Hepatic stellate cell (primary cell): ENCODE data around the gene DUSP21.
"Not testable (repeated sequence)": the region's sequence is repeated elsewhere in the genome, so short reads cannot be mapped to it uniquely, and the experiment has no call there.

Experiments used
- DNase-seq: peaks from one replicate; pipeline ENCODE4 v3.0.0; 2011; ENCODE audit warnings: low spot score

The DUSP21 gene

DNA sequence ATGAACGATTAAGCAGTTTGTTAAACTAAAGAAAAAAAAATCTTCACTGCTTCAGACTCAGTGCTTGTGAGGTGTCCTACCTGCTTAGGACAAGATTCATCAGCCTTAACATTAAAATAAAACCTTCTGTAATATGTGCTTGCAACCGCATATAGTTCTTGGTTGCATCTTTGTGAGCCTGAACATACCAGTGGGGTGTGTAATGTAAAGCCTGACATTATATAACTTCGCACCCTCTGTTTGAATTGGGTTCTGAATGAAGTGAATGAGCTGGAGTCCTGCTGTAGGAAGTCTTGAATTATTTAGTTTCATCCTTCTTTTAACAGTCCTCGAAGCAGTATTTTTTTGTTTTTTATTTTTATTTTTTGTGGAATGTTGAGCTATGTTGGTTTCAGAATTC, 32.3 kb downstream of the DUSP21 start:
- DNase-seq = peak; percentile 17

DNA sequence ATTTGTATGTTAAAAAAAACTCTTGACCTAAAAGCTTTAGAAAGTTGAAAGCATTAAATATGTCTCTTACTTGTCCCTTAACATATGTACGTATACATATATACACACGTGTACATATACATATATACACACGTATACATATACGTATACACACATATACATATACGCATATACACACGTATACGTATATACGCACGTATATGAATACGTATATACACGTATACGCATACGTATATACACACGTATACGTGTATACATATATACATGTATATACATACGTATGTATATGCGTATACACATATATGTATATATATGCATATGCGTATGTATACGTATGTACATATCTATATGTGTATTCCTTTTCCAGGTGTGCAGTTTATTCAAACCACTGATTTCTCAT, 32.9 kb downstream of the DUSP21 start:
- DNase-seq = no peak

DNA sequence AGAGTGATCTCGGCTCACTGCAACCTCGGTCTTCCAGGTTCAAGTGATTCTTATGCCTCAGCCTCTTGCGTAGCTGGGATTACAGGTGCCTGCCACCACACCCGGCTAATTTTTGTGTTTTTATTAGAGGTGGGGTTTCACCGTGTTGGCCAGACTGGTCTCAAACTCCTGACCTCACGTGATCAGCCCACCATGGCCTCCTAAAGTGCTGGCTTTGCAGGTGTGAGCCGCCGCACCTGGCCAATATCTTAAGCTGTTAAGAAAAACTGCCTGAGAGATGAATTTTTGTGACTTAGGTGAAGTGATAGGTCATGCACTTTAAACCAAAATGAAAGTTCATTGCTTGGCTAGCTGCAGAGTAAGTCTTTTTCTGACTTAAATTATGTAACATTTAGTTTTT, 35.0 kb downstream of the DUSP21 start:
- DNase-seq = no peak

DNA sequence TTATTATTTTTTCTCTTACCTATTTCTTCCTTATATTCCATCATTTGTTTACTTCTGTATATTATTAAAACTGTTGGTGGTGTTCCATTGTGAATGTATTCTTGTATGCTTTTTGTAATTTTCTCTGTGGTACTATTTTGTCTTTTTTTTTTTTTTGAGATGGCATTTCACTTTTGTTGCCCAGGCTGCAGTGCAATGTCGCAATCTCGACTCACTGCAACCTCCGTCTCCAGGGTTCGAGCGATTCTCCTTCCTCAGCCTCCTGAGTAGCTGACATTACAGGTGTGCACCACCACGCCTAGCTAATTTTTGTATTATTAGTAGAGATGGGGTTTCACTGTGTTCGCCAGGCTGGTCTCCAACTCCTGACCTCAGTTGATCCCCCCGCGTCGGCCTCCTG, 37.7 kb downstream of the DUSP21 start:
- DNase-seq = no peak

DNA sequence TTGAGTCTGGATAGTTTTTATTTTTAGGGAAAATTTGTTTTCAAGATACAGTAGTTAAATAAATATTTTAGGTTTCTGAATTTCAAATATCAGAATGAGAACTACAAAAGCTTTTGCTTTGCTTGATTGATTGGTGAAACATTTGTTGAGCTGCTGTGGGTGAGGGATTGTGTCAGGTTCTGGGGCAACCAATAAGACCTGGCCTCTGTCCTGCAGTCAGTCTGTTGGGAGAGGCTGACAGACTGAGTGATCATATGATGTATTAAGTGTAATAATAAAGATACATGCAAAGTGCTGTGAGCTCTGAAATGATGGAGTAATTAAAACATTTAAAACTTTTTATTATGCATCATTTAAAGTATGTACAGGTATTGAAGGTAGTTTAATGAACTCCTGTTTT, 38.8 kb downstream of the DUSP21 start:
- no peak for DNase-seq

DNA sequence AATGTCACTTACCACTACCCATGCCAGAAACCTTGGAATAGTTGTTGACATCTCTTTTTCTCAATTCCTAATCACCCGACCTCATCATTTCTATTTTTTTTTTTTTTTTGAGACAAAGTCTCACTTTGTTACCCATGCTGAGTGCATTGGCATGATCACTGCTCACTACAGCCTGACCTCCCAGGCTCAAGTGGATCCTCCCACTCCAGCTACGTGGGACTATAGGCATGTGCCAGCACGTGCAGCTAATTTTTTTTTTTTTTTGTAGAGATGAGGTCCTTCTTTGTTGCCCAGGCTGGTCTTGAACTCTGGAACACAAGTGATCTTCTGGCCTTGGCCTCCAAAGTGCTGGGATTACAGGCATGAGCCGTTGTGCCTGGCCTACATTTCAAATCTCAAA, 41.1 kb downstream of the DUSP21 start:
- DNase-seq = no peak

DNA sequence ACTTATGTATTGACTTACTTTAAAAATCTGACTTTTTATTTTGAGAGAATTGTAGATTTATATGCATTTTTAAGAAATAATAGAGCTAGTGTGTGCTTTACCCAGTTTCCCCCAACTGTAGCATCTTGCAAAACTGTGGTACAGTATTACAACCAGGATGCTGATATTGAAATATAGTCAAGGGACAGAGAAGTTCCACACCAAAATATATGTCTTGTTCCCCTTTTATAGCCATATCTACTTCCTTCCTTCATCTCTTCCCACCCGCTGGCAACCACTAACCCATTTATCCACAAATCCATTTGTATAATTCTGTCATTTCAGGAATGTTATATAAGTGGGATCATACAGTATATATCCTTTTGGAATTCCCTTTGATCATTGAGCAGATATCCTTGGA, 46.0 kb downstream of the DUSP21 start:
- DNase-seq = no peak

DNA sequence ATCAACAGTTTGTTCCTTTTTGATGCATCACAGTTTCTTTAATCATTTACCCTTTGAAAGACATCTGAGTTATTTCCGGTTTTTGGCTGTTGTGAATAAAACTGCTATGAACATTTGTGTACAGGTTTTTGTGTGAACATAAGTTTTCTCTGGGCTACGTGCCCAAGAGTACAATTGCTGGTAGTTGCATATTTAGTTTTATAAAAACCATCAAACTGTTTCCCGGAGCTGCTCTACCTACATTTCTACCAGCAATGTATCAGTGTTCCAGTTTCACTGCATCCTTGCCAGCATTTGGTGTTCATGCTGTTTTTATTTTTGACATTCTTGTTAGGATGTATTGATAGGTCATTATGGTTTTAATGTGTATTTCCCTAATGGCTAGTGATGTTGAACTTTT, 46.4 kb downstream of the DUSP21 start:
- no peak for DNase-seq

DNA sequence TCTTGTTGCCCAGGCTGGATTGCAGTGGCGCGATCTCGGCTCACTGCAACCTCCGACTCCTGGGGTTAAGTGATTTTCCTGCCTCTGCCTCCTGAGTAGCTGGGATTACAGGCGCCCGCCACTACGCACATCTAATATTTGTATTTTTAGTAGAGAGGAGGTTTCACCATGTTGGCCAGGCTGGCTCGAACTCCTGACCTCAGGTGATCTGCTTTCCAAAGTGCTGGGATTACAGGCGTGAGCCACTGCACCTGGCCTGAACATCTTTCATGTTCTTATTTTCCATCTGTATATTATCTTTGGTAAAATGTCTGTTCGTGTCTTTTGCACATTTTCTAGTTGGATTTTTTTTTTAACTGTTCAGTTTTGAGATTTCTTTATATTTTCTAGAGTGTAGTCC, 46.9 kb downstream of the DUSP21 start:
- not testable (repeated sequence) for DNase-seq

DNA sequence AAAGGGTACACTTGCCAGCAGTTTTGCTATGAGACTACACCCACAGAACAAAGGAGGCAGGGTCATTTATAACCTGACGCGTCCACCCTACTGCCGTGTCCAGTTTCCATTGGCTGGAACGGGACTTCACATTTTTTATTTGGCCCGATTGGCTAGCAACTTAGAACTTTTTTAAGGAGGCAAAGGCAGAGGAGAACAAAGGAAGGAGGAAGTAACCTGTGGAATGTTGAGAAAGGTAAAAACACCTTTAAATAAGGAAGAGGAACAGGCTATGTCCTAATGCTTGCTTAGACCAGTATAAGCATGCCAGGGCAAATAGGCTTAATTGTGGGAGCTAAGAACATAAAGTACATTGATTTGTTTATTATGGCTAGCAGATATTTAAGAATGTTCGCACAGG, 47.8 kb downstream of the DUSP21 start:
- DNase-seq = no peak
